Stimulated activated CD8-positive, alpha-beta memory T cell treated with anti-CD3 and anti-CD28 coated beads, Interleukin-12 subunit alpha, Interleukin-12 subunit beta, amount 100 ng/mL, for 4 hours (primary cell): ENCODE results near the gene ANTKMT.

ENCODE experiments used
- DNase-seq: peaks from one replicate; pipeline ENCODE4 v3.0.0-alpha.2; 2020; ENCODE audit warnings: low read depth

The ANTKMT gene

GRCh38 chr16:764848-765487 lies 44.0 kb downstream of the ANTKMT start:
- DNase-seq: no peak

DNA sequence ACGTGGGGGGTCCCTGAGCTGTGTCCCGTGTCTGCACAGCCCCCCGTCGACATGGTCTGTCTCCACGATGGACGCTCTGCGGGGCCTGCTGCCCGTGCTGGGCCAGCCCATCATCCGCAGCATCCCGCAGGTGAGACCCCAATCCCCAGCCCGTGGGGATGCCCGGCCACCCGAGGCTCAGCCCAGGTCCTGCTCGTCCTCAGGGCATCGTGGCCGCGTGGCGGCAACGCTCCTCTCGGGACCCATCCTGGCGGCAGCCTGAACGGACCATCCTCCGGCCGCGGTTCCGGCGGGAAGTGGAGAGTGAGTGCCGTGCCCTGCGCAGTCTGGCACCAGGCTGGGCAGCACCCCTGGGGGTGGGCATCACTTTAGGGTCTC lies 44.5 kb downstream of the ANTKMT start:
- DNase-seq: no peak

GRCh38 chr16:766008-766819 lies 45.3 kb downstream of the ANTKMT start:
- DNase-seq: no peak

- no peak for DNase-seq
Measured at GRCh38 chr16:766820-767640, 46.1 kb downstream of the ANTKMT start.

- no peak for DNase-seq
Measured at GRCh38 chr16:767743-768235, 46.8 kb downstream of the ANTKMT start.

- no peak for DNase-seq
Measured at GRCh38 chr16:768428-768827, 47.5 kb downstream of the ANTKMT start.

DNA sequence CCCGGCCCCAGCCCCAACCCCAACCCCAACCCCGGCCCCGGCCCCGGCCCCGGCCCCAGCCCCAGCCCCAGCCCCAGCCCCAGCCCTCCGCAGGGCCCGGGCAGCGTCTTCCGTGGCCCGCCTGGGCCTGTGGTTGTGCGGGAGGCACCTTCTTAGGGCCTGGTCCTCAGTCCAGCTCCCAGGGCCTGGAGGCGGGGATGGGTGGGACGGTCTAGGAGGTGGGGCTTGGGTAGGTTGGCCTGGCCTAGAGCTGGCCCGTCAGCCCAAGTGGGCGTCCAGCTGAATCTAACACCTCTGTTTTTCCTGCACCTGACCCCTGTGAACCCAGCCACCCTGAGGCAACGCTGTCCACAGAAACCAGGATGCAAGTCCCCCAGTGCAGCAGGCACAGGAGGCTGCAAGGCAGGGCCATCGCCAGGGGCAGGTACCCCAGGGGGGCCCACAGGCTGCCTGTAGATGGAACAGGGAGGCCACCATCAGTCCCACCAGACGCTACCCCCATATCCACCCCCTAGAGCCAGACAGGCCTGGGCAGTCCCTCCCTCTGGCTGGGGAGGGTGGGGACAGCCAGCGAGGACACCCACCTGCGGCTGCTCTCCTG lies 48.3 kb downstream of the ANTKMT start:
- no peak for DNase-seq

- no peak for DNase-seq
Measured at GRCh38 chr16:769934-770333, 49.0 kb downstream of the ANTKMT start.

GRCh38 chr16:770411-770810 lies 49.5 kb downstream of the ANTKMT start:
- DNase-seq: no peak
